Measurements from ENCODE around the gene CCR3.

CCR3 gene

GRCh38 chr3:46299608-46300460 is 57.6 kb downstream of the CCR3 start:
- H3K4me3 ChIP-seq (ENCODE audit: insufficient read depth, low read length, poor library complexity, severe bottlenecking): no peak overlapping the region
- no peak for TF ChIP-seq EZH2phosphoT487 (conservative IDR thresholded peaks at IDR 0.05; ENCODE audit: low read length)
- no peak for TF ChIP-seq CTCF (IDR thresholded peaks at IDR 0.05; ENCODE audit: insufficient read depth, low read length, poor library complexity, severe bottlenecking)
- no peaks in the 10 kb centered on the region for H3K27me3 ChIP-seq (ENCODE audit: low read length)
- H3K4me2 ChIP-seq (ENCODE audit: low read depth, low read length, poor library complexity, severe bottlenecking): no peak overlapping the region
- H3K36me3 ChIP-seq (ENCODE audit: low read length): no peaks in the 10 kb centered on the region
- no peak overlapping the region for H3K27ac ChIP-seq (ENCODE audit: low read depth, low read length)
- H3F3A ChIP-seq (ENCODE audit: insufficient read depth): no peaks in the 10 kb centered on the region
- H3K9me2 ChIP-seq (replicated peaks; ENCODE audit: insufficient read depth, low read length): no peaks in the 10 kb centered on the region
- no peak overlapping the region for H3K9ac ChIP-seq (ENCODE audit: low read length)
- no peak overlapping the region for H2AFZ ChIP-seq (ENCODE audit: low read depth, low read length, severe bottlenecking)
- no peaks in the 10 kb centered on the region for H3K9me3 ChIP-seq (ENCODE audit: insufficient read depth, low read length)
- H4K20me1 ChIP-seq (ENCODE audit: low read depth, low read length): no peaks in the 10 kb centered on the region
- no peaks in the 10 kb centered on the region for H3K79me2 ChIP-seq (ENCODE audit: insufficient read depth, low read length)

GRCh38 chr3:46300461-46300789 is 58.2 kb downstream of the CCR3 start:
- Histone ChIP-seq H3K27me3 (ENCODE audit: low read length) (no peaks in the 10 kb centered on the region), H3K79me2 (ENCODE audit: insufficient read depth, low read length) (no peaks in the 10 kb centered on the region), H2AFZ (ENCODE audit: low read depth, low read length, severe bottlenecking) (no peak overlapping the region), H3K4me3 (ENCODE audit: insufficient read depth, low read length, poor library complexity, severe bottlenecking) (no peak overlapping the region), H3K9me3 (ENCODE audit: insufficient read depth, low read length) (no peaks in the 10 kb centered on the region), H3K36me3 (ENCODE audit: low read length) (no peaks in the 10 kb centered on the region), H4K20me1 (ENCODE audit: low read depth, low read length) (no peaks in the 10 kb centered on the region), H3K4me2 (ENCODE audit: low read depth, low read length, poor library complexity, severe bottlenecking) (no peak overlapping the region), H3K27ac (ENCODE audit: low read depth, low read length) (no peak overlapping the region), H3F3A (ENCODE audit: insufficient read depth) (no peaks in the 10 kb centered on the region), H3K9me2 (replicated peaks; ENCODE audit: insufficient read depth, low read length) (no peaks in the 10 kb centered on the region), H3K9ac (ENCODE audit: low read length) (no peak overlapping the region)
- TF ChIP-seq EZH2phosphoT487 (conservative IDR thresholded peaks at IDR 0.05; ENCODE audit: low read length) (no peak), CTCF (IDR thresholded peaks at IDR 0.05; ENCODE audit: insufficient read depth, low read length, poor library complexity, severe bottlenecking) (no peak)

- TF ChIP-seq CTCF (IDR thresholded peaks at IDR 0.05; ENCODE audit: insufficient read depth, low read length, poor library complexity, severe bottlenecking) (no peak), EZH2phosphoT487 (conservative IDR thresholded peaks at IDR 0.05; ENCODE audit: low read length) (no peak)
- Histone ChIP-seq H3K4me3 (ENCODE audit: insufficient read depth, low read length, poor library complexity, severe bottlenecking) (no peak overlapping the region), H4K20me1 (ENCODE audit: low read depth, low read length) (no peaks in the 10 kb centered on the region), H3F3A (ENCODE audit: insufficient read depth) (no peaks in the 10 kb centered on the region), H3K36me3 (ENCODE audit: low read length) (no peaks in the 10 kb centered on the region), H3K27me3 (ENCODE audit: low read length) (no peaks in the 10 kb centered on the region), H3K9me2 (replicated peaks; ENCODE audit: insufficient read depth, low read length) (no peaks in the 10 kb centered on the region), H3K9ac (ENCODE audit: low read length) (no peak overlapping the region), H3K27ac (ENCODE audit: low read depth, low read length) (no peak overlapping the region), H2AFZ (ENCODE audit: low read depth, low read length, severe bottlenecking) (no peak overlapping the region), H3K9me3 (ENCODE audit: insufficient read depth, low read length) (no peaks in the 10 kb centered on the region), H3K4me2 (ENCODE audit: low read depth, low read length, poor library complexity, severe bottlenecking) (no peak overlapping the region), H3K79me2 (ENCODE audit: insufficient read depth, low read length) (no peaks in the 10 kb centered on the region)
Measured at GRCh38 chr3:46301122-46301835, 59.0 kb downstream of the CCR3 start.
